H1 (cell line): Measurements from ENCODE around the gene RARRES1. TPM values are rescaled to one million over a fixed set of nuclear protein-coding genes. Genes with fewer than 3 reads are reported as not detected.

Source experiments
- CTCF ChIA-PET: fragments of 300-600 bp; sonication (Branson Sonifier 250); formaldehyde crosslinking; loops from one replicate; lab custom pipeline; 2021; ENCODE audit not compliant: partially characterized antibody; lab: Charles Lee
- POLR2A ChIA-PET: fragments of 300-600 bp; sonication (Branson Sonifier 250); formaldehyde crosslinking; loops from one replicate; lab custom pipeline; 2021; ENCODE audit warnings: inconsistent platforms; ENCODE audit not compliant: partially characterized antibody; lab: Charles Lee
- DNase-seq, 2 experiments: peaks; one replicate each; pipeline versions ENCODE4 v3.0.0 to v3.0.0-alpha.2; 2010 to 2022; ENCODE audit warnings: low spot score in 2 of 2, low read depth in 1 of 2, mixed read lengths in 1 of 2
- FAIRE-seq: peaks from 2 replicates; lab custom pipeline; 2011; peaks lifted over from hg19 to GRCh38; lab: Jason Lieb, UNC
- H2AFZ ChIP-seq: 2 replicates; pipeline ENCODE4 v1.8.1; 2012; ENCODE audit warnings: low read length, inconsistent platforms
- H2AK5ac ChIP-seq: 2 replicates; pipeline ENCODE4 v1.6.1; 2013; ENCODE audit warnings: low read depth, low read length
- H2BK120ac ChIP-seq: replicated peaks from 2 replicates; pipeline ENCODE3; 2013; ENCODE audit warnings: low read depth, low read length, inconsistent platforms
- H2BK12ac ChIP-seq: 2 replicates; pipeline ENCODE4 v1.6.1; 2013; ENCODE audit warnings: low read depth, low read length
- H2BK15ac ChIP-seq: 2 replicates; pipeline ENCODE4 v1.6.1; 2013; ENCODE audit warnings: low read length
- H2BK20ac ChIP-seq: 2 replicates; pipeline ENCODE4 v1.6.1; 2013; ENCODE audit warnings: low read length
- H2BK5ac ChIP-seq: 2 replicates; pipeline ENCODE4 v1.6.1; 2013; ENCODE audit warnings: low read depth, low read length
- H3K14ac ChIP-seq: 2 replicates; pipeline ENCODE4 v1.6.1; 2013; ENCODE audit warnings: inconsistent platforms; ENCODE audit not compliant: insufficient read length
- H3K18ac ChIP-seq: 2 replicates; pipeline ENCODE4 v1.6.1; 2013; ENCODE audit warnings: low read length; ENCODE audit errors: extremely low read depth
- H3K23ac ChIP-seq: 2 replicates; pipeline ENCODE4 v1.6.1; 2013; ENCODE audit warnings: inconsistent platforms; ENCODE audit not compliant: insufficient read length
- H3K23me2 ChIP-seq: 2 replicates; pipeline ENCODE4 v1.6.1; 2013; ENCODE audit warnings: low read depth, low read length
- H3K27ac ChIP-seq: 2 replicates; pipeline ENCODE4 v1.6.1; 2011; ENCODE audit warnings: low read depth, low read length, inconsistent platforms
- H3K27me3 ChIP-seq, 4 experiments: replicated peaks in 1 of 4; 1 replicate in 1 of 4; 2 replicates in 3 of 4; pipeline versions ENCODE4 v1.6.1 to v1.8.1; 2011 to 2013; ENCODE audit warnings: low read length in 3 of 4, mild to moderate bottlenecking in 3 of 4, inconsistent platforms in 2 of 4, mixed read lengths in 2 of 4, moderate library complexity in 1 of 4; ENCODE audit not compliant: control insufficient read depth in 3 of 4, insufficient read depth in 3 of 4; ENCODE audit errors: extremely low read depth in 1 of 4
- H3K36me3 ChIP-seq, 4 experiments: 2 replicates each; pipeline versions ENCODE4 v1.6.1 to v1.8.1; 2011 to 2013; ENCODE audit warnings: mild to moderate bottlenecking in 4 of 4, low read length in 3 of 4, moderate library complexity in 2 of 4, control low read depth in 1 of 4, inconsistent platforms in 1 of 4; ENCODE audit not compliant: insufficient read depth in 4 of 4, control insufficient read depth in 2 of 4
- H3K4ac ChIP-seq: replicated peaks from 2 replicates; pipeline ENCODE3; 2013; ENCODE audit warnings: low read length, low read depth, mixed read lengths, inconsistent platforms; ENCODE audit not compliant: insufficient read length
- H3K4me1 ChIP-seq, 4 experiments: replicated peaks in 1 of 4; 1 replicate in 1 of 4; 2 replicates in 3 of 4; pipeline versions ENCODE4 v1.6.1 to v1.8.1; 2011 to 2013; ENCODE audit warnings: low read length in 3 of 4, inconsistent platforms in 2 of 4, mixed read lengths in 1 of 4; ENCODE audit not compliant: insufficient read depth in 4 of 4, control insufficient read depth in 3 of 4
- H3K4me2 ChIP-seq, 2 experiments: 2 replicates each; pipeline versions ENCODE4 v1.6.1 to v1.8.1; 2011 to 2013; ENCODE audit warnings: low read depth in 2 of 2, low read length in 2 of 2, control low read depth in 1 of 2, inconsistent platforms in 1 of 2, mild to moderate bottlenecking in 1 of 2; ENCODE audit not compliant: insufficient read depth in 1 of 2
- H3K4me3 ChIP-seq, 4 experiments: fragments of 200-600, 300-600 bp in 1 of 4; sonication (generic), shearing (Covaris generic), sonication (Bioruptor Twin) in 1 of 4; 2 replicates each; pipeline versions ENCODE4 v1.5.1 to v1.8.1; 2011 to 2016; ENCODE audit warnings: low read length in 4 of 4, low read depth in 3 of 4, control low read depth in 2 of 4, inconsistent platforms in 2 of 4, mild to moderate bottlenecking in 2 of 4, mixed read lengths in 1 of 4, moderate library complexity in 1 of 4; ENCODE audit not compliant: insufficient read depth in 2 of 4; ENCODE audit errors: extremely low read depth in 1 of 4
- H3K56ac ChIP-seq: replicated peaks from 2 replicates; pipeline ENCODE3; 2013; ENCODE audit warnings: low read depth, mild to moderate bottlenecking, mixed read lengths, low read length, inconsistent platforms; ENCODE audit not compliant: insufficient read length
- H3K79me1 ChIP-seq: 2 replicates; pipeline ENCODE4 v1.6.1; 2013; ENCODE audit warnings: low read depth, low read length, control low read depth
- H3K79me2 ChIP-seq, 2 experiments: 2 replicates each; pipeline versions ENCODE4 v1.6.1 to v1.8.1; 2012 to 2013; ENCODE audit warnings: low read length in 2 of 2, mild to moderate bottlenecking in 2 of 2, inconsistent platforms in 1 of 2; ENCODE audit not compliant: insufficient read depth in 2 of 2, control insufficient read depth in 1 of 2
- H3K9ac ChIP-seq, 4 experiments: replicated peaks in 1 of 4; 1 replicate in 1 of 4; 2 replicates in 3 of 4; pipeline versions ENCODE4 v1.6.1 to v1.8.1; 2011 to 2013; ENCODE audit warnings: low read depth in 3 of 4, low read length in 3 of 4, control low read depth in 2 of 4, mild to moderate bottlenecking in 2 of 4, moderate library complexity in 2 of 4, inconsistent platforms in 1 of 4; ENCODE audit errors: extremely low read depth in 1 of 4
- H3K9me3 ChIP-seq, 2 experiments: 2 replicates each; pipeline versions ENCODE4 v1.6.1 to v1.8.1; 2012 to 2013; ENCODE audit warnings: mild to moderate bottlenecking in 2 of 2, moderate library complexity in 2 of 2, control low read depth in 1 of 2, inconsistent platforms in 1 of 2, low read depth in 1 of 2, low read length in 1 of 2, mixed read lengths in 1 of 2; ENCODE audit not compliant: insufficient read depth in 2 of 2
- H4K20me1 ChIP-seq, 2 experiments: replicated peaks in 1 of 2; 2 replicates each; pipeline versions ENCODE3 to v1.8.1; 2011 to 2013; ENCODE audit warnings: inconsistent platforms in 2 of 2, low read length in 2 of 2, mild to moderate bottlenecking in 1 of 2; ENCODE audit not compliant: insufficient read depth in 2 of 2, control insufficient read depth in 1 of 2
- H4K5ac ChIP-seq: 2 replicates; pipeline ENCODE4 v1.6.1; 2013; ENCODE audit warnings: low read length, low read depth, mixed read lengths, inconsistent platforms; ENCODE audit not compliant: insufficient read length
- H4K8ac ChIP-seq: 2 replicates; pipeline ENCODE4 v1.8.0; 2013; ENCODE audit warnings: mild to moderate bottlenecking, moderate library complexity, low read length, inconsistent platforms; ENCODE audit not compliant: insufficient read depth; ENCODE audit errors: extremely low read depth
- H4K91ac ChIP-seq: replicated peaks from 2 replicates; pipeline ENCODE3; 2013; ENCODE audit warnings: low read length, mixed read lengths, inconsistent platforms; ENCODE audit not compliant: insufficient read length
- CTBP2 ChIP-seq: IDR thresholded peaks from 2 replicates; pipeline ENCODE4 v1.7.0; 2011; ENCODE audit warnings: borderline replicate concordance, mild to moderate bottlenecking, moderate library complexity, mixed read lengths, low read length; ENCODE audit not compliant: insufficient read depth, insufficient read length
- WGBS, 2 experiments: shearing (Covaris generic) in 1 of 2; methylation state at CpG; one replicate each; pipeline versions ENCODE4 v1.1.6 to v1.1.7; 2013 to 2015; ENCODE audit warnings: low lambda C conversion rate in 2 of 2, mixed read lengths in 2 of 2, inconsistent platforms in 1 of 2, low coverage in 1 of 2, missing lambda C conversion rate in 1 of 2; ENCODE audit not compliant: insufficient replicate concordance in 2 of 2, insufficient coverage in 1 of 2, insufficient read length in 1 of 2; ENCODE audit errors: extremely low coverage in 1 of 2, missing lambda C conversion rate in 1 of 2; 5-methylcytosine and 5-hydroxymethylcytosine counted together
- polyA plus RNA-seq, 7 experiments: library from polyadenylated mRNA; depleted of rRNA in 3 of 7; stranded (reverse) in 5 of 7; unstranded in 2 of 7; fragments of >200 nt in 5 of 7; fragments of 200-250 nt in 2 of 7; gene quantifications; 1 replicate in 5 of 7; 2 replicates in 1 of 7; 4 replicates in 1 of 7; pipeline versions ENCODE4 v1.2.1 to v1.2.3, GENCODE V29; 2011 to 2013; ENCODE audit warnings: missing spikeins in 2 of 7, mixed read lengths in 2 of 7
- total RNA-seq: library from RNA; stranded (reverse); fragmentation: NEBNext Ultra II Directional; extraction: Animal tissue kit (Norgen Biotek cat#: 25700); gene quantifications from 2 replicates; pipeline ENCODE4 v1.2.1, GENCODE V29; 2021

RARRES1 gene
- total and polyA plus RNA-seq, 2 of the 8 experiments (the other 6 are each of a cell fraction or from before 2014, with no cell fraction given): 0.26 to 0.71 TPM

- Histone ChIP-seq H4K8ac (no peak overlapping the region), H4K5ac (no peak overlapping the region), H3K23me2 (no peaks in the 10 kb centered on the region), H2BK12ac (no peak overlapping the region), H2AFZ (no peak overlapping the region), H3K4ac (no peak overlapping the region), H3K4me1 (no peaks in the 10 kb centered on the region), H2BK5ac (no peak overlapping the region), H3K27me3 (no peaks in the 10 kb centered on the region), H3K56ac (no peak overlapping the region), H3K23ac (no peak overlapping the region), H2BK15ac (no peak overlapping the region), H3K36me3 (peaks cover 3 to 49% (median 17%) of the 10 kb centered on the region in 4 experiments; a peak in 7 of 8 replicates), H2BK120ac (no peak overlapping the region), H3K4me3 (no peak overlapping the region), H2AK5ac (no peak overlapping the region), H2BK20ac (no peak overlapping the region), H3K9me3 (no peaks in the 10 kb centered on the region), H3K14ac (no peak overlapping the region), H4K20me1 (no peaks in the 10 kb centered on the region), H3K79me1 (no peaks in the 10 kb centered on the region; the same call in 1 of the 2 replicates), H4K91ac (no peak overlapping the region), H3K18ac (no peak overlapping the region), H3K4me2 (no peak overlapping the region), H3K9ac (no peak overlapping the region), H3K79me2 (peaks cover 0 to 13% of the 10 kb centered on the region in 2 experiments; a peak in 3 of 4 replicates), H3K27ac (no peak overlapping the region)
- CTCF ChIA-PET: interaction anchor here (1.3 to 2.4 kb wide), 2 partner anchors 9 to 13 kb away, joined by 3 to 7 read pairs; no protein-coding TSS in a partner anchor
- no peak for TF ChIP-seq CTBP2
- DNase-seq: no peak
- POLR2A ChIA-PET: no interaction called here
- 93% methylated on average over 2 of the region's 2 CpGs; no CpG with 5 or more reads in 1 of the 2 experiments for WGBS, 2 experiments
- no peak for FAIRE-seq
These were observed 81.1 kb downstream of the RARRES1 start for GRCh38 chr3:158651192-158651591.
